Measurements from ENCODE around the gene ZNF296.
"Not testable (repeated sequence)": the region's sequence is repeated elsewhere in the genome, so short reads cannot be mapped to it uniquely, and the experiment has no call there.

Gene ZNF296

GRCh38 chr19:45076029-45076850 is at the start of gene ZNF296:
Gene ZNF296, minus strand, starts transcription at chr19:45076478. Its CDS starts 105 bp downstream, at chr19:45076373.
- DNase-seq (ENCODE audit: low read depth in 3 of 3), result peak; percentile 54 to 85 (median 71)

GRCh38 chr19:45125360-45125759 is 49.1 kb upstream of the ZNF296 start:
- DNase-seq (ENCODE audit: low read depth in 3 of 3), result no peak

GRCh38 chr19:45124021-45124420 is 47.7 kb upstream of the ZNF296 start:
- DNase-seq (ENCODE audit: low read depth in 3 of 3), result no peak

GRCh38 chr19:45123440-45123850 is 47.2 kb upstream of the ZNF296 start:
- no peak for DNase-seq (ENCODE audit: low read depth in 3 of 3)

GRCh38 chr19:45122832-45123231 is 46.6 kb upstream of the ZNF296 start:
- no peak for DNase-seq (ENCODE audit: low read depth in 3 of 3)

- DNase-seq (ENCODE audit: low read depth in 3 of 3), result no peak
These were observed 45.6 kb upstream of the ZNF296 start for GRCh38 chr19:45121827-45122345.

GRCh38 chr19:45119582-45119981 is 43.3 kb upstream of the ZNF296 start:
- no peak for DNase-seq (ENCODE audit: low read depth in 3 of 3)

- not testable (repeated sequence) for DNase-seq (ENCODE audit: low read depth in 3 of 3)
These were observed 42.5 kb upstream of the ZNF296 start for GRCh38 chr19:45118591-45119355.

- DNase-seq (ENCODE audit: low read depth in 3 of 3), result no peak
These were observed 41.8 kb upstream of the ZNF296 start for GRCh38 chr19:45118106-45118505.

GRCh38 chr19:45117671-45118070 is 41.4 kb upstream of the ZNF296 start:
- no peak for DNase-seq (ENCODE audit: low read depth in 3 of 3)

GRCh38 chr19:45117167-45117594 is 40.9 kb upstream of the ZNF296 start:
- DNase-seq (ENCODE audit: low read depth in 3 of 3), result peak; percentile 38 to 72 (median 41)

GRCh38 chr19:45115809-45116615 is 39.7 kb upstream of the ZNF296 start:
- DNase-seq (ENCODE audit: low read depth in 3 of 3), result no peak

- no peak for DNase-seq (ENCODE audit: low read depth in 3 of 3)
These were observed 37.8 kb upstream of the ZNF296 start for GRCh38 chr19:45114116-45114515.

GRCh38 chr19:45113628-45114027 is 37.4 kb upstream of the ZNF296 start:
- DNase-seq (ENCODE audit: low read depth in 3 of 3), result no peak

GRCh38 chr19:45112111-45112827 is 36.0 kb upstream of the ZNF296 start:
- no peak for DNase-seq (ENCODE audit: low read depth in 3 of 3)

- no peak for DNase-seq (ENCODE audit: low read depth in 3 of 3)
These were observed 34.6 kb upstream of the ZNF296 start for GRCh38 chr19:45110851-45111266.

GRCh38 chr19:45107621-45108150 is 31.4 kb upstream of the ZNF296 start:
- no peak for DNase-seq (ENCODE audit: low read depth in 3 of 3)

- DNase-seq (ENCODE audit: low read depth in 3 of 3), result not testable (repeated sequence)
These were observed 30.1 kb upstream of the ZNF296 start for GRCh38 chr19:45106363-45106762.

- DNase-seq (ENCODE audit: low read depth in 3 of 3), result no peak
These were observed 28.5 kb upstream of the ZNF296 start for GRCh38 chr19:45104658-45105349.

Measured in stimulated activated CD4-positive, alpha-beta T cell treated with anti-CD3 and anti-CD28 coated beads, TNF-alpha, amount 100 ng/mL, for 24 hours (primary cell).